Thyroid gland (tissue), 4 donors: ENCODE data around the gene COQ10A. TPM values are rescaled to one million over a fixed set of nuclear protein-coding genes. Genes with fewer than 3 reads are reported as not detected.
"Not testable (repeated sequence)": the region's sequence is repeated elsewhere in the genome, so short reads cannot be mapped to it uniquely, and the experiment has no call there.

Experiments used
- DNase-seq, 2 donors: peaks; one replicate each; pipeline ENCODE4 v3.0.0-alpha.2; 2019
- H3K27ac ChIP-seq, 3 donors: fragments of 200-600 bp; sonication (generic); 1 replicate in 2 of 3; 2 replicates in 1 of 3; pipeline ENCODE4 v1.5.1; 2016 to 2019; ENCODE audit warnings: mild to moderate bottlenecking in 1 of 3, moderate library complexity in 1 of 3
- H3K27me3 ChIP-seq: fragments of 200-600 bp; sonication (generic); one replicate; pipeline ENCODE4 v1.5.1; 2019
- H3K36me3 ChIP-seq, 2 donors: fragments of 200-600 bp; sonication (generic); one replicate each; pipeline ENCODE4 v1.5.1; 2016 to 2019
- H3K4me1 ChIP-seq, 2 donors: fragments of 200-600 bp; sonication (generic); one replicate each; pipeline ENCODE4 v1.5.1; 2017 to 2019
- H3K4me3 ChIP-seq, 3 donors: fragments of 200-600 bp; sonication (generic); replicated peaks in 1 of 3; 1 replicate in 2 of 3; 2 replicates in 1 of 3; pipeline ENCODE4 v1.5.1; 2016; ENCODE audit warnings: mild to moderate bottlenecking in 1 of 3
- H3K9me3 ChIP-seq: fragments of 200-600 bp; sonication (generic); one replicate; pipeline ENCODE4 v1.5.1; 2017
- POLR2A ChIP-seq, 2 donors: fragments of 450-650 bp; IDR thresholded peaks; one replicate each; pipeline ENCODE4 v1.6.1; 2017; ENCODE audit warnings: antibody characterized with exemption in 2 of 2, mild to moderate bottlenecking in 2 of 2, moderate library complexity in 1 of 2
- WGBS, 2 donors: methylation state at CpG; one replicate each; pipeline ENCODE4 v1.1.5; 2017; 5-methylcytosine and 5-hydroxymethylcytosine counted together
- intact Hi-C: fragments of 100-400 bp; cut with DNase I; formaldehyde crosslinking; loops from one replicate; pipeline ENCODE4 v1.15.1; 2023
- total RNA-seq, 4 donors: library from RNA; depleted of rRNA; stranded (reverse); fragments of >200 nt; gene quantifications; one replicate each; pipeline ENCODE4 v1.2.3, GENCODE V29; 2016
- TF ChIP-seq, protein P1 (sequence below), 6 experiments: fragments of 200-600 bp in 3 of 6; fragments of 450-650 bp in 3 of 6; sonication (generic) in 3 of 6; IDR thresholded peaks; one replicate each; pipeline ENCODE4 v1.5.1; 2016 to 2019; ENCODE audit warnings: antibody characterized with exemption in 6 of 6, mild to moderate bottlenecking in 2 of 6, inconsistent platforms in 1 of 6, moderate library complexity in 1 of 6

Gene COQ10A
- total RNA-seq, 4 donors from 2014 or later: 11.3 to 28.7 (median 19.7) TPM

DNA sequence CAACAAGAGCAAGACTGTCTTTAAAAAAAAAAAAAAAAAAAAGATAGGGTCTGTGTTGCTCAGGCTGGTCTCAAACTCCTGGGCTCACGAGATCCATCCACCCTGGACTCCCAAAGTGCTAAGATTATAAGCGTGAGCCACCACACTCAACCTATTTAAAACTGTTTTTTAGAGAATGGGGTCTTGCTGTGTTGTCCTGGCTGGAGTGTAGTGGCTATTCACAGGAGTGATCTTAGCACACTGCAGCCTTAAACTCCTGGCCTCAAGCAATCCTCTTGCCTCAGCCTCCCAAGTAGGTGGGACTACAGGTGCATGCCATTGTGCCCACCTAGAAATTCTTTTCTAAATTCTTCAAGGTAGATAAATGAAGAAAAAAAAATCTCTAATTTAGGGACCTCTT is 7.6 kb downstream of the COQ10A start:
- TF ChIP-seq, protein P1, sequence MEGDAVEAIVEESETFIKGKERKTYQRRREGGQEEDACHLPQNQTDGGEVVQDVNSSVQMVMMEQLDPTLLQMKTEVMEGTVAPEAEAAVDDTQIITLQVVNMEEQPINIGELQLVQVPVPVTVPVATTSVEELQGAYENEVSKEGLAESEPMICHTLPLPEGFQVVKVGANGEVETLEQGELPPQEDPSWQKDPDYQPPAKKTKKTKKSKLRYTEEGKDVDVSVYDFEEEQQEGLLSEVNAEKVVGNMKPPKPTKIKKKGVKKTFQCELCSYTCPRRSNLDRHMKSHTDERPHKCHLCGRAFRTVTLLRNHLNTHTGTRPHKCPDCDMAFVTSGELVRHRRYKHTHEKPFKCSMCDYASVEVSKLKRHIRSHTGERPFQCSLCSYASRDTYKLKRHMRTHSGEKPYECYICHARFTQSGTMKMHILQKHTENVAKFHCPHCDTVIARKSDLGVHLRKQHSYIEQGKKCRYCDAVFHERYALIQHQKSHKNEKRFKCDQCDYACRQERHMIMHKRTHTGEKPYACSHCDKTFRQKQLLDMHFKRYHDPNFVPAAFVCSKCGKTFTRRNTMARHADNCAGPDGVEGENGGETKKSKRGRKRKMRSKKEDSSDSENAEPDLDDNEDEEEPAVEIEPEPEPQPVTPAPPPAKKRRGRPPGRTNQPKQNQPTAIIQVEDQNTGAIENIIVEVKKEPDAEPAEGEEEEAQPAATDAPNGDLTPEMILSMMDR (IDR thresholded peaks at IDR 0.05): no peak
- no peak for TF ChIP-seq POLR2A (IDR thresholded peaks at IDR 0.05)
- Histone ChIP-seq H3K27me3 (no peaks in the 10 kb centered on the region), H3K9me3 (no peaks in the 10 kb centered on the region), H3K4me3 (no peak overlapping the region), H3K36me3 (peaks cover 70% of the 10 kb centered on the region in 2 donors), H3K4me1 (no peaks in the 10 kb centered on the region), H3K27ac (no peak overlapping the region)
- intact Hi-C loops: no loop called here
- 90 to 95% methylated on average over 2 of the region's 2 CpGs for WGBS, 2 donors
- DNase-seq: no peak

GRCh38 chr12:56278905-56279304 is 12.2 kb downstream of the COQ10A start:
- no peak for DNase-seq
- H3K4me3 ChIP-seq: no peak overlapping the region
- 92 to 97% methylated on average over 3 of the region's 3 CpGs for WGBS, 2 donors
- no peaks in the 10 kb centered on the region for H3K9me3 ChIP-seq
- no peak for TF ChIP-seq POLR2A (IDR thresholded peaks at IDR 0.05)
- TF ChIP-seq, protein P1 (IDR thresholded peaks at IDR 0.05): no peak
- no peak overlapping the region for H3K27ac ChIP-seq
- H3K27me3 ChIP-seq: no peaks in the 10 kb centered on the region
- peaks cover 78 to 97% of the 10 kb centered on the region in 2 donors for H3K36me3 ChIP-seq
- H3K4me1 ChIP-seq: no peaks in the 10 kb centered on the region
- intact Hi-C loops: no loop called here

DNA sequence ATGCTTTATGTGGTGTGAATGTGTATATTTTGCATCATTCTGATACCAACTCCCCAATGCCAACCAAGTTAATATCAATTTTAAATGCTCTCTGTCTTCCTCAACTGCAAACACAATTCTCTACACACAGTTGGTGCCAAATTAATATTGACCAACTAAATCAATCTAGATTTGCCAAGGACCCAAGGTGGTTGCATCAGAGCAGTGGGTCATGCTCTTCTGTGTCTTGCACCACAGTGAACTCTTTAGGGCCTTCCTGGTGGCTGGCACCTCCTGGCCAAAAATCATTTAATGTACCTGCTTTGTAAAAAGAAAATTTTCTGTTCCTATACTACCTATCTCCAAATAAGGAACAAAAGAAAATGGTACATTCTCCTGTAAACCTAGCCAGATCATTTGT is 14.1 kb downstream of the COQ10A start:
- TF ChIP-seq, protein P1 (IDR thresholded peaks at IDR 0.05): no peak
- no peak for TF ChIP-seq POLR2A (IDR thresholded peaks at IDR 0.05)
- intact Hi-C loops: no loop called here
- H3K27me3 ChIP-seq: no peaks in the 10 kb centered on the region
- no peak overlapping the region for H3K27ac ChIP-seq
- no peaks in the 10 kb centered on the region for H3K4me1 ChIP-seq
- DNase-seq: no peak
- H3K36me3 ChIP-seq: peaks cover 72 to 86% of the 10 kb centered on the region in 2 donors
- H3K4me3 ChIP-seq: no peak overlapping the region
- H3K9me3 ChIP-seq: no peaks in the 10 kb centered on the region

DNA sequence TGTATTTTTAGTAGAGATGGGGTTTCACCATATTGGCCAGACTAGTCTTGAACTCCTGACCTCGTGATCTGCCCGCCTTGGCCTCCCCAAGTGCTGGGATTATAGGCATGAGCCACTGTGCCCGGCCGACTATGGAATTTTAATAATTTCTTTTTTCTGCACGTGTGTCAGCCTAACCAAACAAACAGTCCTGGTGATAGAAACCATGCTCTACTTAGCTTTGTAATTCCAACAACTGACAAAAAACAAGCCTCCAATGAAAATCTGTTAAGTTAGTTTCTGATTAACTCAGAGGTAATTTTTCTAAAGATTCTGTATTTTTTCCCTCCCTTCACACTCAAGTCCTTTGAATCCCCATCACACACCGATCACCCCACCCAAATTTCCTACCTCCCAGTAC is 15.3 kb downstream of the COQ10A start:
- peaks cover 63 to 76% of the 10 kb centered on the region in 2 donors for H3K36me3 ChIP-seq
- intact Hi-C loops: no loop called here
- WGBS, 2 donors: 81 to 92% methylated on average over 6 of the region's 6 CpGs
- no peak overlapping the region for H3K4me3 ChIP-seq
- DNase-seq: no peak
- TF ChIP-seq, protein P1 (IDR thresholded peaks at IDR 0.05): no peak
- peaks cover 0 to 7% of the 10 kb centered on the region in 2 donors for H3K4me1 ChIP-seq
- H3K9me3 ChIP-seq: no peaks in the 10 kb centered on the region
- no peaks in the 10 kb centered on the region for H3K27me3 ChIP-seq
- H3K27ac ChIP-seq: no peak overlapping the region

DNA sequence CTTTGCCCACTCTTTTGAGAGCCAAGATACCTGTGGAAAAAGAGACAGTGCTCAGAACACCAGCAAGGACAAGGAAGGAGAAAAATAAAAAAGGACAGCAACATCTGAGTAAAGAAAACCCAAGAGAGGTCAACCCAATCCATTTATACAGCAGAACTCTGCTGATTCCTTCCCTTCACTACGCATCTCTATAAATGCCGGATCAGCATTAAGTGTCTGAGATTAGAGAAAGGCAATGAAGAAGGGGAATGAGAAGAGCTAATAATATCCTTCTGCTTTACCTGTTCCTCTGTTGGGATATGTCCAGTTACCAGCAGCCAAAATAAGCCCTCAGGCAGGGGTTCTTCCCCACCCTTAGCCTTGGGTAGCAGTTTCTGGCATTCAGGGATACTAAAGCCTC is 15.8 kb downstream of the COQ10A start:
- no peaks in the 10 kb centered on the region for H3K27me3 ChIP-seq
- H3K9me3 ChIP-seq: no peaks in the 10 kb centered on the region
- peaks cover 0 to 9% of the 10 kb centered on the region in 2 donors for H3K4me1 ChIP-seq
- WGBS, 2 donors: 98 to 100% methylated on average over 2 of the region's 2 CpGs
- no peak overlapping the region for H3K4me3 ChIP-seq
- DNase-seq: no peak
- peaks cover 63 to 73% of the 10 kb centered on the region in 2 donors for H3K36me3 ChIP-seq
- no peak overlapping the region for H3K27ac ChIP-seq
- TF ChIP-seq, protein P1 (IDR thresholded peaks at IDR 0.05): no peak
- TF ChIP-seq POLR2A (IDR thresholded peaks at IDR 0.05): no peak
- intact Hi-C loops: no loop called here

GRCh38 chr12:56284263-56284662 is 17.5 kb downstream of the COQ10A start:
- intact Hi-C loops, H3K9me3 ChIP-seq, H3K27me3 ChIP-seq, H3K4me3 ChIP-seq, H3K4me1 ChIP-seq, DNase-seq, H3K27ac ChIP-seq: not testable (repeated sequence)
- H3K36me3 ChIP-seq: peaks cover 46 to 57% of the 10 kb centered on the region in 2 donors
- 86 to 90% methylated on average over 5 of the region's 5 CpGs for whole genome bisulfite sequencing, 2 donors
